ENCODE data around the gene SIAH3. TPM values are rescaled to one million over a fixed set of nuclear protein-coding genes. Genes with fewer than 3 reads are reported as not detected.

Gene SIAH3
- total RNA-seq, 2 experiments from 2014 or later, result 1.3 to 1.6 TPM

DNA sequence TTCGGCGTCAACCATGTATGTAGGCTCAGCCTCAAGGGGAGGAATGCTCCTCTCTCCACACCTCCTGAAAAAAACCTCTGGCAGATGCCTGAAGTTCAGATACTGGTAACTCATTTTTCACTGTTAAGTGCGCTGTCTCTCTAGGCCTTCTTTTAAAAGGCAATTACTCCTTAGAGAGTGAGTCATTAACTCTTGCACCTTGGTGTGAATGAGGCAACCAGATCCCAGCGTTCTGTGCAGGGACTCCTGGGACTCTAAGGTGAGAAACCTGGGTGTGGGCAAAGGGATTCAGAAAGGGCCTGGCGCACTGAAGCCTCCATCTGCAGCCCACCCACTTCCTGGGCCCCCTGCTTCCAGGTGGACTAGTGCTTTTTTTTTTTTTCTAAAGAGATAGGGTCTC is 71.7 kb downstream of the SIAH3 start:
- H3K27me3 Mint-ChIP-seq, result no peaks in the 10 kb centered on the region
- ATAC-seq (ENCODE audit: poor library complexity), result no peak
- Histone ChIP-seq H3K27ac (ENCODE audit: low read depth in 1 of 2, low read length in 2 of 2) (no peak overlapping the region), H3K9me3 (ENCODE audit: control insufficient read depth in 1 of 2, insufficient read depth in 1 of 2, low read length in 2 of 2) (peaks cover 0 to 9% of the 10 kb centered on the region in 2 experiments), H3K27me3 (ENCODE audit: control insufficient read depth in 1 of 2, insufficient read depth in 2 of 2, low read length in 2 of 2) (no peaks in the 10 kb centered on the region), H3K36me3 (ENCODE audit: insufficient read depth, low read length) (no peaks in the 10 kb centered on the region), H3K4me3 (ENCODE audit: low read length) (no peak overlapping the region), H3K4me1 (ENCODE audit: insufficient read depth, low read length) (no peaks in the 10 kb centered on the region)
- no peak for DNase-seq
- no peak overlapping the region for H3K4me3 Mint-ChIP-seq
- TF ChIP-seq, protein P1, sequence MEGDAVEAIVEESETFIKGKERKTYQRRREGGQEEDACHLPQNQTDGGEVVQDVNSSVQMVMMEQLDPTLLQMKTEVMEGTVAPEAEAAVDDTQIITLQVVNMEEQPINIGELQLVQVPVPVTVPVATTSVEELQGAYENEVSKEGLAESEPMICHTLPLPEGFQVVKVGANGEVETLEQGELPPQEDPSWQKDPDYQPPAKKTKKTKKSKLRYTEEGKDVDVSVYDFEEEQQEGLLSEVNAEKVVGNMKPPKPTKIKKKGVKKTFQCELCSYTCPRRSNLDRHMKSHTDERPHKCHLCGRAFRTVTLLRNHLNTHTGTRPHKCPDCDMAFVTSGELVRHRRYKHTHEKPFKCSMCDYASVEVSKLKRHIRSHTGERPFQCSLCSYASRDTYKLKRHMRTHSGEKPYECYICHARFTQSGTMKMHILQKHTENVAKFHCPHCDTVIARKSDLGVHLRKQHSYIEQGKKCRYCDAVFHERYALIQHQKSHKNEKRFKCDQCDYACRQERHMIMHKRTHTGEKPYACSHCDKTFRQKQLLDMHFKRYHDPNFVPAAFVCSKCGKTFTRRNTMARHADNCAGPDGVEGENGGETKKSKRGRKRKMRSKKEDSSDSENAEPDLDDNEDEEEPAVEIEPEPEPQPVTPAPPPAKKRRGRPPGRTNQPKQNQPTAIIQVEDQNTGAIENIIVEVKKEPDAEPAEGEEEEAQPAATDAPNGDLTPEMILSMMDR (IDR thresholded peaks at IDR 0.05), result no peak
- H3K4me1 Mint-ChIP-seq (ENCODE audit: low read depth), result peaks cover 9% of the 10 kb centered on the region
- no peaks in the 10 kb centered on the region for H3K9me3 Mint-ChIP-seq
- ChIA-PET POLR2A (no interaction called here), CTCF (no interaction called here)
- intact Hi-C loops (cut with DNase I, micrococcal nuclease), result no loop called here
- no peak overlapping the region for H3K27ac Mint-ChIP-seq
- no peaks in the 10 kb centered on the region for H3K36me3 Mint-ChIP-seq (ENCODE audit: low read depth)

DNA sequence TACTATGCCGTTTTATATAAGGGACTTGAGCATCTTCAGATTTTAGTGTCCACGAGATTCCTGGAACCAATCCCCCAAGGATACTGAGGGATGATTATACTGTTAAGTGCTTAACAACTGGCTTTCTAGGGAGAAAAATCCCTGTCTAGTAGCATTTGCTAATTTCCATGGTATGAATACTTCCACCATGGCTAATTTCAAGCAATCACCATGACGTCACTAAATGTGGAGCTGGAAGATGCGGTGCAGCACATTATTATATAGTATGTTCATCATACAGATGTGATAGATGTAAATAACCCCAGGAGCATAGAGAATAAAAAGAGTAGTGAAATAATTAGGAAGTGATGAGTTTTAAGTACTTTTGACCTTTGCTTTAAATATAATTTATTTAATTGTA is 72.7 kb downstream of the SIAH3 start:
- TF ChIP-seq, protein P1 (IDR thresholded peaks at IDR 0.05), result no peak
- Mint-ChIP-seq H3K27me3 (no peaks in the 10 kb centered on the region), H3K4me1 (ENCODE audit: low read depth) (peaks cover 9% of the 10 kb centered on the region), H3K4me3 (no peak overlapping the region), H3K27ac (no peak overlapping the region), H3K36me3 (ENCODE audit: low read depth) (no peaks in the 10 kb centered on the region), H3K9me3 (no peaks in the 10 kb centered on the region)
- intact Hi-C loops (cut with DNase I, micrococcal nuclease), result no loop called here
- H3K9me3 ChIP-seq (ENCODE audit: control insufficient read depth in 1 of 2, insufficient read depth in 1 of 2, low read length in 2 of 2), result peaks cover 0 to 7% of the 10 kb centered on the region in 2 experiments
- no peaks in the 10 kb centered on the region for H3K36me3 ChIP-seq (ENCODE audit: insufficient read depth, low read length)
- CTCF ChIA-PET, result no interaction called here
- no peaks in the 10 kb centered on the region for H3K27me3 ChIP-seq (ENCODE audit: control insufficient read depth in 1 of 2, insufficient read depth in 2 of 2, low read length in 2 of 2)
- H3K4me3 ChIP-seq (ENCODE audit: low read length), result no peak overlapping the region
- POLR2A ChIA-PET, result no interaction called here
- no peak overlapping the region for H3K27ac ChIP-seq (ENCODE audit: low read depth in 1 of 2, low read length in 2 of 2)
- no peak for DNase-seq
- no peak for ATAC-seq (ENCODE audit: poor library complexity)
- H3K4me1 ChIP-seq (ENCODE audit: insufficient read depth, low read length), result no peaks in the 10 kb centered on the region

DNA sequence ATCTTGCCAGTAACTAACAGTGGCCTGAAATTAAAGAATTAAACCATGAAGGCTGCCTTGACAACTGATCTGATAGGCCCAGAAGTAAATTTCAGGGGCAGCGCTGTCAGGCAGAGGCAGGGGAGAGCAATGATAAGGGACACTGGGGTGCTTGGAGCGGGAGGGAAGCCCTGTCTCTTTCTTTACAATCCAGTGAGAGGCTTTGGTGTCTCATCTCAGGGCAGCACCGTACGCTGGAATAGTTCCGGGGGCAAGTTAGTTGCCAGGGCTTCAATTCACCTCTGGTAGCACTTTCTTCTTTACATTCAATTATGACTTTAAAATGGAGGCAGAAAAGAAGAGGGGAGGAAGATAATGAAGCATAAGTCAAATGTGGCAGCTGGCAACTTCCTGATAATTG is 74.8 kb downstream of the SIAH3 start:
- ATAC-seq (ENCODE audit: poor library complexity) (no peak), DNase-seq (no peak)
- Histone ChIP-seq H3K4me1 (ENCODE audit: insufficient read depth, low read length) (no peaks in the 10 kb centered on the region), H3K36me3 (ENCODE audit: insufficient read depth, low read length) (no peaks in the 10 kb centered on the region), H3K27ac (ENCODE audit: low read depth in 1 of 2, low read length in 2 of 2) (no peak overlapping the region), H3K9me3 (ENCODE audit: control insufficient read depth in 1 of 2, insufficient read depth in 1 of 2, low read length in 2 of 2) (no peaks in the 10 kb centered on the region), H3K4me3 (ENCODE audit: low read length) (no peak overlapping the region), H3K27me3 (ENCODE audit: control insufficient read depth in 1 of 2, insufficient read depth in 2 of 2, low read length in 2 of 2) (no peaks in the 10 kb centered on the region)
- no peak overlapping the region for H3K4me3 Mint-ChIP-seq
- ChIA-PET CTCF (no interaction called here), POLR2A (no interaction called here)
- no peaks in the 10 kb centered on the region for H3K9me3 Mint-ChIP-seq
- no peaks in the 10 kb centered on the region for H3K36me3 Mint-ChIP-seq (ENCODE audit: low read depth)
- intact Hi-C loops (cut with DNase I, micrococcal nuclease), result no loop called here
- H3K4me1 Mint-ChIP-seq (ENCODE audit: low read depth), result peaks cover 3% of the 10 kb centered on the region
- H3K27me3 Mint-ChIP-seq, result no peaks in the 10 kb centered on the region
- no peak overlapping the region for H3K27ac Mint-ChIP-seq
- TF ChIP-seq, protein P1 (IDR thresholded peaks at IDR 0.05), result no peak

Data from CD4-positive, alpha-beta T cell (primary cell).